ENCODE measurements around the gene SIRPG.

SIRPG gene

DNA sequence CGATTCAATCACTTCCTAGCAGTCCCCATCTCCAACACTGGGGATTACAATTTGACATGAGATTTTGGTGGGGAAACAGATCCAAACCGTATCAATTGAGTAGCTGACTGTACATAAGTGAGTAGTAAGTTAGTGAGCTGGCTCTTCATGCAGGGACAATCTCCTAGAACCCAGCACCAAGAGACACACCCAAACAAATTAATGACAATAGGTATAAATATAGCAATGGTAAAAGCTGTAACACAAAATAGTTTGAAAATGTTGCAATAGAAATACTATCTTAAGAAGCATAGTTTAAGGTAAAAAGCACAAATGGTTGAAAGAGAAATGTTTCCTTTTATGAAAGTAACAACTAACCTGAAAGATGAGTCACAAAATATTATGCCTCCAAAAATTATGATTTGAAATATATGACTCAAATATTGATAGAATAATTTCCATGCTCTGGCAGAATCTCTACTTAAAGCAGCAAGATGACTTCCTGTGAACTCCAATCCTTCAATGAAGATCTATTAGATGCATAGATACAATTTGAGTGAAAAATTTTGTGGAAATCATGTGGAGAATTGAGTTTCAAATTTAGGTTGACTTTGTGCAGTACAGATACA lies 32.4 kb downstream of the SIRPG start:
- TF ChIP-seq, protein P1, sequence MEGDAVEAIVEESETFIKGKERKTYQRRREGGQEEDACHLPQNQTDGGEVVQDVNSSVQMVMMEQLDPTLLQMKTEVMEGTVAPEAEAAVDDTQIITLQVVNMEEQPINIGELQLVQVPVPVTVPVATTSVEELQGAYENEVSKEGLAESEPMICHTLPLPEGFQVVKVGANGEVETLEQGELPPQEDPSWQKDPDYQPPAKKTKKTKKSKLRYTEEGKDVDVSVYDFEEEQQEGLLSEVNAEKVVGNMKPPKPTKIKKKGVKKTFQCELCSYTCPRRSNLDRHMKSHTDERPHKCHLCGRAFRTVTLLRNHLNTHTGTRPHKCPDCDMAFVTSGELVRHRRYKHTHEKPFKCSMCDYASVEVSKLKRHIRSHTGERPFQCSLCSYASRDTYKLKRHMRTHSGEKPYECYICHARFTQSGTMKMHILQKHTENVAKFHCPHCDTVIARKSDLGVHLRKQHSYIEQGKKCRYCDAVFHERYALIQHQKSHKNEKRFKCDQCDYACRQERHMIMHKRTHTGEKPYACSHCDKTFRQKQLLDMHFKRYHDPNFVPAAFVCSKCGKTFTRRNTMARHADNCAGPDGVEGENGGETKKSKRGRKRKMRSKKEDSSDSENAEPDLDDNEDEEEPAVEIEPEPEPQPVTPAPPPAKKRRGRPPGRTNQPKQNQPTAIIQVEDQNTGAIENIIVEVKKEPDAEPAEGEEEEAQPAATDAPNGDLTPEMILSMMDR (conservative IDR thresholded peaks at IDR 0.05), result no peak
- no peak overlapping the region for H3K27ac ChIP-seq

DNA sequence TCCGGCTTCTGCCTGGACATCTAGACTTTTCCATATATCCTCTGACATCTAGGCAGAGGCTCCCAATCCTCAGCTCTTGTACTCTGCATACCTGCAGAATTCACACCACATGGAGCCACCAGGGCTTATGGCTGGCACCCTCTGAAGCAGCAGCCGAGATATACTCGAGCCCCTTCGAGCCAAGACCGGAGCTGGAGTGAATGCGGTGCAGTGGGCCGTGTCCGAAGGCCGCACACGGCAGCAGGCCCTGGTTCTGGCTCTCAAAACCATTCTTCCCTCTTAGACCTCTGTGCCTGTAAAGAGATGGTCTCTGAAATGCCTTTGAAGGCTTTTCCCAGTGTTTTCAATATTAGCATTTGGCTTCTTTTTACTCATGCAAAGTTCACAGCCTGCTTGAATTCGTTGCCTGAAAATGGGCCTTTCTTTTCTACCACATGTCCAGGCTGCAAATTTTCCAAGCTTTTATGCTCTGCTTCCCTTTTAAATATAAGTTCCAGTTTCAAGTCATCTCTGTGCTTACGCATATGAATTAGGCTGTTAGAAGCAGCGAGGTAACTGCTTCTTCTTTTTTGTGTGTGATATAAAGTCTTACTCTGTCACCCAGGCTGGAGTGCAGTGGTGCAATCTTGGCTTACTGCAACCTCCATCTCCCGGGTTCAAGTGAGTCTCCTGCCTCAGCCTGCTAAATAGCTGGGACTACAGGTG lies 33.9 kb downstream of the SIRPG start:
- TF ChIP-seq, protein P1 (conservative IDR thresholded peaks at IDR 0.05), result no peak
- H3K27ac ChIP-seq, result no peak overlapping the region

DNA sequence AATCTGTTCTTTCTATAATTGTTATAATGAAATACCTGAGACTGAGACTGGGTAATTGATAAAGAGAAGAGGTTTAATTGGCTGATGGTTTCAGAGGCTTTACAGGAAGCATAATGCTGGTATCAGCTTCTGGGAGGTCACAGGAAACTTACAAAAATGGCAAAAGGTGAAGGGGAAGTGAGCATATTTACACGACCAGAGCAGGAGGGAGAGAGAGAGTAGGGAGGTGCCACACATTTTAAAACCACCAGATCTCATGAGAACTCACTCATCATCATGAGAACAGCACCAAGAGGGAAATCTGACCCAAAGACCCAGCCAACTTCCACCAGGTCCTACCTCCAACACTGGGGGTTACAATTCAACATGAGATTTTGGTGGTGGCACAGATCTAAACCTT lies 35.1 kb downstream of the SIRPG start:
- H3K27ac ChIP-seq, result no peak overlapping the region

GRCh38 chr20:1621316-1621715 lies 36.3 kb downstream of the SIRPG start:
- TF ChIP-seq, protein P1 (conservative IDR thresholded peaks at IDR 0.05), result no peak

More for the DNA sequence above, 35.1 kb downstream of the SIRPG start:
- TF ChIP-seq, protein P1 (conservative IDR thresholded peaks at IDR 0.05), result no peak

DNA sequence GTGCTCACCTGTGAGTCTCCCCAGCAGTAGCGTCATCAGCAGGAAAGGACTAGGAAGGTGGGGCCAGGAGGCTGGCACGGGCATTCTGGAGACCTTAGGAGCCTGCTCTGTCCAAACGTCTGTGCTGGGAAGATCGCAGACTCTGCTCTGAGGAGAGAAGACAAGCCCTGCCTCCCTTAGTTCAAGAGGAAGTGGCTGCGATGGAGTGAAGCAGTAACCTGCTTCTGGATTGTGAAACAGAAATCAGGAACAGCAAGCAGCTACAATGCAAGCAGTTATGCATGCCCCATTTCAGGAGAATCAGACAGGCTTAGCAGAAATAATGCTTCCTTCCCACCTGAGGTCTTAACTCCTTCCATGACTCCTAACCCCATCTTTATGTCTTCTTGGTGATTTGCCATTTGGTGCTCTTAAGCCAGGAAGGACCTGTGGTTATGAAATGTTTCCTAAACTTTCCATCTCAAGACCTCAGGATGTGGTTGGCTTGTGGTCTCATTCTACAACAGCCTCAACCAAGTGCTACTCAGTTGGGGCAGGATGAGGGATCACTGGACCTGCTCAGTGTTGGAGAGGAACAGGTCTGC lies 37.6 kb downstream of the SIRPG start, which contains the start of gene SIRPB1:
Gene SIRPB1 (minus strand): TSS at position 149 of the 584 bp plus-strand sequence. CDS start 65 bp downstream, at position 84.
- TF ChIP-seq, protein P1 (conservative IDR thresholded peaks at IDR 0.05), result no peak
- no peak within 1 kb of the TSS for H3K27ac ChIP-seq

More at GRCh38 chr20:1621316-1621715, 36.3 kb downstream of the SIRPG start:
- H3K27ac ChIP-seq, result no peak overlapping the region

DNA sequence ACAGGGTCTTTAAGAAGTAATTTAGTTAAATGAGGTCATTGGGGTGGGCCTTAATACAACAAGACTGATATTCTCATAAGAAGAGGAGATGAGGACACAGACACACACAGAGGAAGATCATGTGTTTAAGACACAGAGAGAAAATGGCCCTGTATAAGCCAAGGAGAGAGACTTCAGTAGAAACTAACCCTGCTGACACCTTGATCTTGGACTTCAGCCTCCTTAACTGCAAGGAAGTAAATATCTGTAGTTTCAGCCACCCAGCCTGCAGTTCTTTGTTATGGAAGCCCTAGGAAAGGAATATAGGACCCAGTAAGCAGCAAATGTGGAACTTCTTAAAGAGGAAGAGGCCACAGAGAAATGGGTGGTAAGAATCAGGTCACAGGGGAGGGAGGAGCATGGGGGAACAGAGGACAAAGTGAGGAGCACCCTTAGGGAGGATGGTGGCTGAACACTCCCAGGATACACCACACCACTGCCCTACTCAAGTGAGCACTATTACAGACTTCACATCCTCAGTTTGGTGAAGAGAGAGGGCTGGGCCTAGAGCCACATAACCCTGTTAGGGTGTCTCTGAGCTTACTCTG lies 38.5 kb downstream of the SIRPG start:
- TF ChIP-seq, protein P1 (conservative IDR thresholded peaks at IDR 0.05), result no peak
- no peak overlapping the region for H3K27ac ChIP-seq

GRCh38 chr20:1618479-1618878 lies 39.1 kb downstream of the SIRPG start:
- TF ChIP-seq, protein P1 (conservative IDR thresholded peaks at IDR 0.05), result no peak
- H3K27ac ChIP-seq, result no peak overlapping the region

All from VCaP (cell line).